Germinal center (tissue), 1 donor: Measurements from ENCODE around the gene ACTRT2.

Source experiments
- DNase-seq: peaks from one replicate; pipeline ENCODE4 v3.0.0; 2012; ENCODE audit warnings: mixed read lengths, low spot score

The ACTRT2 gene

GRCh38 chr1:3033040-3033789 lies 11.9 kb downstream of the ACTRT2 start:
- no peak for DNase-seq

- no peak for DNase-seq
Observed at GRCh38 chr1:3033790-3034090, 12.5 kb downstream of the ACTRT2 start.

GRCh38 chr1:3034162-3034561 lies 12.9 kb downstream of the ACTRT2 start:
- no peak for DNase-seq

GRCh38 chr1:3034728-3035562 lies 13.7 kb downstream of the ACTRT2 start:
- no peak for DNase-seq

GRCh38 chr1:3035563-3036446 lies 14.5 kb downstream of the ACTRT2 start:
- DNase-seq = no peak

GRCh38 chr1:3036447-3037280 lies 15.4 kb downstream of the ACTRT2 start:
- DNase-seq = no peak

- DNase-seq = no peak
Observed at GRCh38 chr1:3037281-3038040, 16.2 kb downstream of the ACTRT2 start.

- DNase-seq = no peak
Observed at GRCh38 chr1:3038113-3038551, 16.9 kb downstream of the ACTRT2 start.

- no peak for DNase-seq
Observed at GRCh38 chr1:3038571-3039181, 17.4 kb downstream of the ACTRT2 start.

GRCh38 chr1:3040004-3040403 lies 18.7 kb downstream of the ACTRT2 start:
- no peak for DNase-seq

GRCh38 chr1:3042481-3042880 lies 21.2 kb downstream of the ACTRT2 start:
- DNase-seq = no peak

- DNase-seq = no peak
Observed at GRCh38 chr1:3049164-3049563, 27.9 kb downstream of the ACTRT2 start.

- no peak for DNase-seq
Observed at GRCh38 chr1:3049905-3050304, 28.6 kb downstream of the ACTRT2 start.

- DNase-seq = no peak
Observed at GRCh38 chr1:3050603-3051002, 29.3 kb downstream of the ACTRT2 start.

GRCh38 chr1:3051270-3052268 lies 30.3 kb downstream of the ACTRT2 start:
- DNase-seq = no peak

- no peak for DNase-seq
Observed at GRCh38 chr1:3052501-3052900, 31.2 kb downstream of the ACTRT2 start.

- no peak for DNase-seq
Observed at GRCh38 chr1:3053366-3053980, 32.2 kb downstream of the ACTRT2 start.

- DNase-seq = no peak
Observed at GRCh38 chr1:3053986-3054385, 32.7 kb downstream of the ACTRT2 start.

- DNase-seq = no peak
Observed at GRCh38 chr1:3054474-3054873, 33.2 kb downstream of the ACTRT2 start.
